OCI-LY1 (cell line): Measurements from ENCODE around the gene DNAJA3.

ENCODE experiments used
- H2AFZ ChIP-seq: fragments of 200-600 bp; sonication (generic), shearing (Covaris generic); 2 replicates; pipeline ENCODE4 v1.6.0; 2014; ENCODE audit warnings: antibody characterized with exemption, mild to moderate bottlenecking, low read length
- H3F3A ChIP-seq: fragments of 200-600 bp; sonication (generic), shearing (Covaris generic); 2 replicates; pipeline ENCODE4 v1.6.0; 2014; ENCODE audit warnings: mild to moderate bottlenecking, antibody characterized with exemption, low read length, moderate library complexity; ENCODE audit not compliant: insufficient read depth
- H3K27ac ChIP-seq: fragments of 200-600 bp; sonication (generic); 2 replicates; pipeline ENCODE4 v1.5.1; 2014; ENCODE audit warnings: low read length, mixed run types, mild to moderate bottlenecking, low read depth; ENCODE audit not compliant: poor library complexity, severe bottlenecking
- H3K27me3 ChIP-seq: fragments of 200-600 bp; sonication (generic); 2 replicates; pipeline ENCODE4 v1.6.0; 2014; ENCODE audit warnings: antibody characterized with exemption, mild to moderate bottlenecking, low read length, moderate library complexity; ENCODE audit not compliant: insufficient read depth
- H3K36me3 ChIP-seq: fragments of 200-600 bp; sonication (generic); 2 replicates; pipeline ENCODE4 v1.6.1; 2014; ENCODE audit warnings: mild to moderate bottlenecking, antibody characterized with exemption, low read length, moderate library complexity, mixed read lengths; ENCODE audit not compliant: insufficient read depth
- H3K4me1 ChIP-seq: fragments of 200-600 bp; sonication (generic); 2 replicates; pipeline ENCODE4 v1.5.1; 2014; ENCODE audit warnings: mild to moderate bottlenecking, low read length, moderate library complexity; ENCODE audit not compliant: insufficient read depth, severe bottlenecking
- H3K4me2 ChIP-seq: fragments of 200-600 bp; sonication (generic), shearing (Covaris generic); 2 replicates; pipeline ENCODE4 v1.6.1; 2014; ENCODE audit warnings: low read length
- H3K4me3 ChIP-seq: fragments of 200-600 bp; sonication (generic); 2 replicates; pipeline ENCODE4 v1.5.1; 2014; ENCODE audit warnings: low read length, low read depth, mild to moderate bottlenecking, mixed read lengths; ENCODE audit not compliant: poor library complexity, severe bottlenecking
- H3K79me2 ChIP-seq: fragments of 200-600 bp; shearing (Covaris generic); 2 replicates; pipeline ENCODE4 v1.6.1; 2016; ENCODE audit warnings: mixed run types, low read length, mixed read lengths; ENCODE audit not compliant: insufficient read depth
- H3K9ac ChIP-seq: fragments of 200-600 bp; sonication (generic), shearing (Covaris generic); 2 replicates; pipeline ENCODE4 v1.6.1; 2014; ENCODE audit warnings: mild to moderate bottlenecking, low read length, mixed read lengths
- H3K9me2 ChIP-seq: fragments of 200-600 bp; sonication (generic), shearing (Covaris generic); 2 replicates; pipeline ENCODE4 v1.6.1; 2014; ENCODE audit warnings: low read depth, mild to moderate bottlenecking, low read length, mixed read lengths
- H3K9me3 ChIP-seq: fragments of 200-600 bp; shearing (Covaris generic); 2 replicates; pipeline ENCODE4 v1.6.1; 2014; ENCODE audit warnings: low read length, mixed read lengths
- H4K20me1 ChIP-seq: fragments of 200-600 bp; sonication (generic), shearing (Covaris generic); 2 replicates; pipeline ENCODE4 v1.6.0; 2016; ENCODE audit warnings: mild to moderate bottlenecking, low read length; ENCODE audit not compliant: insufficient read depth
- CTCF ChIP-seq: fragments of 200-600 bp; sonication (generic), shearing (Covaris generic); IDR thresholded peaks from 2 replicates; pipeline ENCODE4 v1.5.1; 2017; ENCODE audit warnings: mild to moderate bottlenecking, antibody characterized with exemption, low read length, moderate library complexity, mixed read lengths
- EZH2 ChIP-seq: fragments of 200-600 bp; sonication (generic), shearing (Covaris generic); IDR thresholded peaks from 2 replicates; pipeline ENCODE4 v1.8.0; 2017; ENCODE audit warnings: borderline replicate concordance, mixed run types, mild to moderate bottlenecking, antibody characterized with exemption, low read length, moderate library complexity, mixed read lengths

Gene DNAJA3

GRCh38 chr16:4383591-4384444 lies 41.9 kb upstream of the DNAJA3 start:
- Histone ChIP-seq H3K9me2 (no peaks in the 10 kb centered on the region), H3K9ac (no peak overlapping the region), H3F3A (no peaks in the 10 kb centered on the region), H3K36me3 (peaks cover 34% of the 10 kb centered on the region), H2AFZ (no peak overlapping the region), H4K20me1 (no peaks in the 10 kb centered on the region), H3K4me3 (no peak overlapping the region), H3K4me2 (no peak overlapping the region), H3K4me1 (no peaks in the 10 kb centered on the region), H3K9me3 (no peaks in the 10 kb centered on the region), H3K27me3 (no peaks in the 10 kb centered on the region), H3K79me2 (no peaks in the 10 kb centered on the region), H3K27ac (no peak overlapping the region)
- TF ChIP-seq CTCF (no peak), EZH2 (no peak)

- Histone ChIP-seq H4K20me1 (no peaks in the 10 kb centered on the region), H3K4me3 (no peak overlapping the region), H3K4me1 (no peaks in the 10 kb centered on the region), H3K9me3 (no peaks in the 10 kb centered on the region), H3F3A (no peaks in the 10 kb centered on the region), H3K9me2 (no peaks in the 10 kb centered on the region), H3K27me3 (no peaks in the 10 kb centered on the region), H2AFZ (no peak overlapping the region), H3K36me3 (peaks cover 36% of the 10 kb centered on the region), H3K79me2 (no peaks in the 10 kb centered on the region), H3K4me2 (no peak overlapping the region), H3K27ac (no peak overlapping the region), H3K9ac (no peak overlapping the region)
- no peak for TF ChIP-seq CTCF
- no peak for TF ChIP-seq EZH2
Measured at GRCh38 chr16:4384509-4384942, 41.1 kb upstream of the DNAJA3 start.

- Histone ChIP-seq H3F3A (no peaks in the 10 kb centered on the region), H3K27me3 (no peaks in the 10 kb centered on the region), H3K4me3 (no peak overlapping the region), H3K79me2 (no peaks in the 10 kb centered on the region), H4K20me1 (no peaks in the 10 kb centered on the region), H3K9me3 (no peaks in the 10 kb centered on the region), H3K4me1 (no peaks in the 10 kb centered on the region), H3K9me2 (no peaks in the 10 kb centered on the region), H3K36me3 (peaks cover 43% of the 10 kb centered on the region), H3K9ac (no peak overlapping the region), H3K4me2 (no peak overlapping the region), H3K27ac (no peak overlapping the region), H2AFZ (no peak overlapping the region)
- TF ChIP-seq CTCF (no peak), EZH2 (no peak)
Measured at GRCh38 chr16:4385066-4385788, 40.4 kb upstream of the DNAJA3 start.
